K562 (cell line): ENCODE results near the gene EPHA2. TPM values are rescaled to one million over a fixed set of nuclear protein-coding genes. Genes with fewer than 3 reads are reported as not detected.

Source experiments
- ATAC-seq: fragments of 200-7000 bp; cut with Tn5 transposase; 3 replicates; pipeline ENCODE4 v1.9.1; 2020; ENCODE audit warnings: moderate library complexity
- BruUV-seq: library from RNA; stranded (reverse); fragments of 400-500 nt; replicated peaks from 2 replicates; lab custom pipeline; 2021; lab: Mats Ljungman, UMichigan
- CTCF ChIA-PET: fragments of 300-600 bp; formaldehyde crosslinking; extraction: SDS; loops from one replicate; lab custom pipeline; 2021; ENCODE audit warnings: low intra/inter-chr PET ratio; lab: Yijun Ruan, JAX
- POLR2A ChIA-PET: fragments of 300-600, 350-650 bp; sonication (Branson Sonifier 250); formaldehyde crosslinking; extraction: SDS; loops from one replicate; lab custom pipeline; 2021; ENCODE audit warnings: antibody characterized with exemption, inconsistent platforms; lab: Yijun Ruan, JAX
- DNase-seq, 4 experiments: peaks; one replicate each; pipeline versions ENCODE4 v3.0.0 to v3.0.0-alpha.2; 2011 to 2018; ENCODE audit warnings: low spot score in 3 of 4, mixed read lengths in 3 of 4; ENCODE audit errors: extremely low read depth in 1 of 4
- FAIRE-seq: peaks from 2 replicates; lab custom pipeline; 2011; peaks lifted over from hg19 to GRCh38; lab: Jason Lieb, UNC
- H2AFZ ChIP-seq: 2 replicates; pipeline ENCODE4 v1.6.0; 2011; ENCODE audit warnings: low read depth, low read length, control low read depth, inconsistent platforms
- H3K27ac ChIP-seq: fragments of 200-600 bp; 3 replicates; pipeline ENCODE4 v1.8.0; 2011; ENCODE audit warnings: low read depth, mild to moderate bottlenecking, control low read depth, inconsistent platforms, low read length, moderate library complexity, mixed read lengths; ENCODE audit errors: extremely low read depth
- H3K27me3 ChIP-seq, 2 experiments: fragments of 300-600 bp in 1 of 2; 2 replicates in 1 of 2; 3 replicates in 1 of 2; pipeline versions ENCODE4 v1.6.0 to v1.8.0; 2011; ENCODE audit warnings: inconsistent platforms in 2 of 2, low read length in 2 of 2, mild to moderate bottlenecking in 1 of 2, mixed read lengths in 1 of 2, moderate library complexity in 1 of 2; ENCODE audit not compliant: control insufficient read depth in 2 of 2, insufficient read depth in 2 of 2
- H3K36me3 ChIP-seq: fragments of 300-600 bp; 3 replicates; pipeline ENCODE4 v1.8.0; 2011; ENCODE audit warnings: mild to moderate bottlenecking, low read length, inconsistent platforms; ENCODE audit not compliant: control insufficient read depth, insufficient read depth
- H3K4me1 ChIP-seq, 2 experiments: fragments of 200-600 bp in 1 of 2; replicated peaks in 1 of 2; 2 replicates in 1 of 2; 3 replicates in 1 of 2; pipeline versions ENCODE4 v1.5.1 to v1.8.0; 2011; ENCODE audit warnings: inconsistent platforms in 2 of 2, low read length in 2 of 2, mild to moderate bottlenecking in 1 of 2, mixed read lengths in 1 of 2, moderate library complexity in 1 of 2; ENCODE audit not compliant: control insufficient read depth in 2 of 2, insufficient read depth in 2 of 2
- H3K4me2 ChIP-seq: 2 replicates; pipeline ENCODE4 v1.6.1; 2011; ENCODE audit warnings: low read length, control low read depth, inconsistent platforms, mixed read lengths; ENCODE audit not compliant: insufficient read depth
- H3K4me3 ChIP-seq: fragments of 200-600 bp; sonication (generic), shearing (Covaris generic); 2 replicates; pipeline ENCODE4 v1.5.1; 2016; ENCODE audit warnings: control low read depth, inconsistent platforms
- H3K79me2 ChIP-seq: fragments of 200-600 bp; 3 replicates; pipeline ENCODE4 v1.8.0; 2011; ENCODE audit warnings: low read length, inconsistent platforms; ENCODE audit not compliant: control insufficient read depth, insufficient read depth
- H3K9ac ChIP-seq, 2 experiments: 2 replicates each; pipeline versions ENCODE4 v1.6.0 to v1.6.1; 2011; ENCODE audit warnings: low read depth in 2 of 2, low read length in 2 of 2, control low read depth in 1 of 2, inconsistent platforms in 1 of 2, mild to moderate bottlenecking in 1 of 2, mixed read lengths in 1 of 2; ENCODE audit not compliant: insufficient read depth in 1 of 2
- H3K9me1 ChIP-seq: one replicate; pipeline ENCODE4 v1.6.0; 2011; ENCODE audit warnings: inconsistent platforms, mild to moderate bottlenecking, low read length, moderate library complexity; ENCODE audit not compliant: control insufficient read depth, insufficient read depth
- H3K9me3 ChIP-seq: replicated peaks from 2 replicates; pipeline ENCODE4 v1.5.1; 2011; ENCODE audit warnings: low read depth, low read length, inconsistent platforms; ENCODE audit not compliant: control insufficient read depth, insufficient read depth
- H4K20me1 ChIP-seq: replicated peaks from 2 replicates; pipeline ENCODE4 v1.6.1; 2011; ENCODE audit warnings: low read length, inconsistent platforms, mixed read lengths; ENCODE audit not compliant: control insufficient read depth, insufficient read depth
- DACH1 ChIP-seq: fragments of 450-650 bp; IDR thresholded peaks from 2 replicates; pipeline ENCODE4 v1.6.1; 2018; ENCODE audit not compliant: partially characterized antibody
- KLF13 ChIP-seq: fragments of 450-650 bp; IDR thresholded peaks from 2 replicates; pipeline ENCODE4 v1.6.1; 2016; ENCODE audit warnings: missing genetic modification characterization, low read depth, mild to moderate bottlenecking, missing compliant biosample characterization, moderate library complexity, borderline replicate concordance
- MAX ChIP-seq: sonication (generic); formaldehyde crosslinking; IDR thresholded peaks from 2 replicates; pipeline ENCODE4 v1.9.0; 2022; ENCODE audit warnings: mild to moderate bottlenecking, missing genetic modification reagents
- NCOA4 ChIP-seq: fragments of 450-650 bp; IDR thresholded peaks from 2 replicates; pipeline ENCODE4 v1.6.1; 2018; ENCODE audit warnings: mild to moderate bottlenecking; ENCODE audit not compliant: partially characterized antibody
- SPI1 ChIP-seq: IDR thresholded peaks from 2 replicates; pipeline ENCODE4 v1.6.1; 2011; ENCODE audit warnings: low read depth, low read length, control low read depth, borderline replicate concordance
- TEAD4 ChIP-seq, 2 experiments: sonication (generic) in 1 of 2; formaldehyde crosslinking in 1 of 2; IDR thresholded peaks; 2 replicates each; pipeline versions ENCODE4 v1.6.1 to v1.8.0; 2012 to 2022; ENCODE audit warnings: borderline replicate concordance in 1 of 2, inconsistent platforms in 1 of 2, low read length in 1 of 2, mild to moderate bottlenecking in 1 of 2, missing genetic modification reagents in 1 of 2
- ZBTB33 ChIP-seq: sonication (generic); formaldehyde crosslinking; IDR thresholded peaks from 2 replicates; pipeline ENCODE4 v1.8.1; 2023; ENCODE audit warnings: mild to moderate bottlenecking, missing genetic modification reagents
- ZKSCAN1 ChIP-seq: fragments of 150-350 bp; IDR thresholded peaks from 2 replicates; pipeline ENCODE4 v1.6.1; 2016; ENCODE audit warnings: low read depth, low read length
- ZNF639 ChIP-seq, 2 experiments: fragments of 200-800 bp in 1 of 2; sonication (Bioruptor generic) in 1 of 2; sonication (generic) in 1 of 2; formaldehyde crosslinking in 1 of 2; IDR thresholded peaks in 1 of 2; conservative IDR thresholded peaks in 1 of 2; 2 replicates each; pipeline versions ENCODE4 v1.5.0 to v1.6.1; 2016 to 2020; ENCODE audit warnings: missing compliant biosample characterization in 1 of 2, missing genetic modification characterization in 1 of 2, missing genetic modification reagents in 1 of 2
- WGBS: fragments of 100-300 bp; shearing (Covaris generic); methylation state at CpG from one replicate; pipeline ENCODE4 v1.1.6; 2016; ENCODE audit warnings: low coverage, mixed read lengths; ENCODE audit not compliant: insufficient coverage; ENCODE audit errors: missing lambda C conversion rate; 5-methylcytosine and 5-hydroxymethylcytosine counted together
- in situ Hi-C: fragments of 300-500 bp; cut with MboI; formaldehyde crosslinking; loops from 4 replicates; pipeline ENCODE4 v1.15.0; 2018; ENCODE audit warnings: inconsistent platforms, mixed read lengths
- intact Hi-C: fragments of 100-400 bp; cut with micrococcal nuclease; formaldehyde crosslinking; loops from 2 replicates; pipeline ENCODE4 v1.14.2; 2022
- polyA plus RNA-seq, 8 experiments: library from polyadenylated mRNA; depleted of rRNA in 4 of 8; stranded (reverse) in 5 of 8; unstranded in 3 of 8; fragments of >200 nt; fragmentation: Nextera tagmentation in 2 of 8; fragmentation: Illumina TruSeq in 1 of 8; extraction: Ambion mirVana in 2 of 8; extraction: Trizol in 1 of 8; gene quantifications; 2 replicates each; pipeline versions ENCODE4 v1.2.1 to v1.2.3, GENCODE V29; 2011 to 2014; ENCODE audit warnings: inconsistent platforms in 1 of 8, missing spikeins in 1 of 8
- total RNA-seq, 7 experiments: library from RNA; depleted of rRNA in 6 of 7; stranded (reverse); fragments of >200 nt in 6 of 7; fragmentation: Illumina TruSeq in 2 of 7; extraction: Trizol in 2 of 7; gene quantifications; 2 replicates each; pipeline versions ENCODE4 v1.2.1 to v1.2.3, GENCODE V29; 2011 to 2021; ENCODE audit warnings: low replicate concordance in 1 of 7

EPHA2 gene
- total and polyA plus RNA-seq, 9 of the 15 experiments (the other 6 are each of a cell fraction or from before 2014, with no cell fraction given): 0.04 to 0.40 (median 0.07) TPM; not detected in 4

GRCh38 chr1:16134066-16134801 is 21.6 kb downstream of the EPHA2 start:
- peaks cover 0 to 10% of the 10 kb centered on the region in 2 experiments; a peak in 2 of 5 replicates for H3K27me3 ChIP-seq
- no peaks in the 10 kb centered on the region for H4K20me1 ChIP-seq
- no peak for ATAC-seq
- ChIA-PET CTCF (no interaction called here), POLR2A (interaction anchor here (0.6 to 1.7 kb wide), 2 partner anchors 10 to 276 kb away, joined by 3 to 9 read pairs; no protein-coding TSS in a partner anchor)
- in situ Hi-C loops: no loop called here
- H3K4me2 ChIP-seq: no peak overlapping the region
- H2AFZ ChIP-seq: peak overlapping the region; percentile 28; the same call in 1 of the 2 replicates
- H3K27ac ChIP-seq: no peak overlapping the region
- no peaks in the 10 kb centered on the region for H3K36me3 ChIP-seq
- intact Hi-C loops: no loop called here
- 75% methylated on average over 29 of the region's 33 CpGs for WGBS
- peaks cover 3% of the 10 kb centered on the region for H3K9me1 ChIP-seq
- no peak overlapping the region for H3K4me3 ChIP-seq
- H3K9me3 ChIP-seq: no peaks in the 10 kb centered on the region
- TF ChIP-seq NCOA4: no peak
- TF ChIP-seq SPI1: peak; percentile 38; the same call in 1 of the 2 replicates
- TF ChIP-seq ZNF639 (CRISPR knock-in tag; conservative IDR thresholded peaks at IDR 0.05 in 1 of 2, IDR thresholded peaks at IDR 0.05 in 1 of 2): no peak
- no peak for TF ChIP-seq TEAD4 (IDR thresholded peaks at IDR 0.05; ENCODE audit: low read length)
- TF ChIP-seq TEAD4 (CRISPR knock-in tag; IDR thresholded peaks at IDR 0.05; ENCODE audit: borderline replicate concordance): no peak
- TF ChIP-seq DACH1: no peak
- 0 out of 2 replicates have a peak, but pooled peaks have one; percentile 24 for TF ChIP-seq MAX
- 0 out of 2 replicates have a peak, but pooled peaks have one; percentile 10 for TF ChIP-seq ZBTB33
- no peak for TF ChIP-seq KLF13 (tag)
- peak; percentile 69; the same call in 1 of the 2 replicates for TF ChIP-seq ZKSCAN1
- DNase-seq: no peak
- peaks cover 3 to 58% of the 10 kb centered on the region in 2 experiments; a peak in 3 of 5 replicates for H3K4me1 ChIP-seq
- no peaks in the 10 kb centered on the region for H3K79me2 ChIP-seq
- BruUV-seq: no TSS peak
- no peak for FAIRE-seq
- peak overlapping the region in 1 of 2 experiments; percentile 31; a peak in 1 of 4 replicates for H3K9ac ChIP-seq
